K562 (cell line): ENCODE results near the gene AFF1. TPM values are rescaled to one million over a fixed set of nuclear protein-coding genes. Genes with fewer than 3 reads are reported as not detected.

Experiments used
- ATF1 ChIP-seq, 2 experiments: fragments of 450-650 bp in 1 of 2; IDR thresholded peaks; 2 replicates each; pipeline ENCODE4 v1.6.1; 2016; ENCODE audit warnings: missing compliant biosample characterization in 1 of 2, missing genetic modification characterization in 1 of 2
- BHLHE40 ChIP-seq: IDR thresholded peaks from 2 replicates; pipeline ENCODE4 v1.6.1; 2011; ENCODE audit warnings: low read length, improper control_type of control experiment
- CBFA2T3 ChIP-seq: fragments of 450-650 bp; IDR thresholded peaks from 2 replicates; pipeline ENCODE4 v1.6.1; 2017
- CBX3 ChIP-seq, 2 experiments: IDR thresholded peaks; 1 replicate in 1 of 2; 2 replicates in 1 of 2; pipeline ENCODE4 v1.6.1; 2012; ENCODE audit warnings: inconsistent platforms in 2 of 2, low read length in 2 of 2, borderline replicate concordance in 1 of 2, control low read depth in 1 of 2
- ESRRA ChIP-seq: fragments of 450-650 bp; IDR thresholded peaks from 2 replicates; pipeline ENCODE4 v1.6.1; 2014; ENCODE audit warnings: low read depth, mild to moderate bottlenecking, moderate library complexity, borderline replicate concordance
- FOXK1 ChIP-seq: sonication (generic); formaldehyde crosslinking; IDR thresholded peaks from 2 replicates; pipeline ENCODE4 v1.8.0; 2022; ENCODE audit warnings: missing genetic modification reagents, mild to moderate bottlenecking, borderline replicate concordance
- GATAD2A ChIP-seq: fragments of 450-650 bp; IDR thresholded peaks from 2 replicates; pipeline ENCODE4 v1.6.1; 2017
- HCFC1 ChIP-seq: IDR thresholded peaks from 2 replicates; pipeline ENCODE4 v1.6.1; 2012; ENCODE audit warnings: low read depth, low read length, improper control_type of control experiment
- KDM2B ChIP-seq: fragments of 250-450 bp; sonication (Bioruptor Pico); IDR thresholded peaks from 2 replicates; pipeline ENCODE4 v1.8.0; 2021; ENCODE audit warnings: mild to moderate bottlenecking, moderate library complexity
- MNT ChIP-seq, 2 experiments: fragments of 450-650 bp; conservative IDR thresholded peaks; 2 replicates each; pipeline ENCODE4 v1.6.1; 2017; ENCODE audit warnings: mild to moderate bottlenecking in 2 of 2, moderate library complexity in 2 of 2
- MTA2 ChIP-seq: fragments of 450-650 bp; IDR thresholded peaks from 2 replicates; pipeline ENCODE4 v1.6.1; 2016; ENCODE audit warnings: low read depth
- NCOA6 ChIP-seq: fragments of 450-650 bp; IDR thresholded peaks from 2 replicates; pipeline ENCODE4 v1.6.1; 2017; ENCODE audit warnings: mild to moderate bottlenecking
- PHB ChIP-seq: fragments of 250-450 bp; sonication (Bioruptor Pico); IDR thresholded peaks from 2 replicates; pipeline ENCODE4 v1.5.0; 2021
- POLR2H ChIP-seq: IDR thresholded peaks from 2 replicates; pipeline ENCODE4 v1.6.1; 2016; ENCODE audit warnings: missing genetic modification characterization, low read depth, mild to moderate bottlenecking, control low read depth, missing compliant biosample characterization, moderate library complexity
- SOX6 ChIP-seq: fragments of 450-650 bp; IDR thresholded peaks from 2 replicates; pipeline ENCODE4 v1.6.1; 2014; ENCODE audit warnings: mild to moderate bottlenecking
- SREBF1 ChIP-seq: fragments of 150-350 bp; IDR thresholded peaks from 2 replicates; pipeline ENCODE4 v1.6.1; 2014; ENCODE audit warnings: antibody characterized with exemption, low read depth, low read length, borderline replicate concordance
- ZBTB40 ChIP-seq, 2 experiments: fragments of 450-650 bp in 1 of 2; sonication (generic) in 1 of 2; formaldehyde crosslinking in 1 of 2; IDR thresholded peaks; 2 replicates each; pipeline versions ENCODE4 v1.7.1 to v1.9.0; 2016 to 2022; ENCODE audit warnings: inconsistent platforms in 1 of 2, mild to moderate bottlenecking in 1 of 2, missing genetic modification reagents in 1 of 2
- polyA plus RNA-seq, 8 experiments: library from polyadenylated mRNA; depleted of rRNA in 4 of 8; stranded (reverse) in 5 of 8; unstranded in 3 of 8; fragments of >200 nt; fragmentation: Nextera tagmentation in 2 of 8; fragmentation: Illumina TruSeq in 1 of 8; extraction: Ambion mirVana in 2 of 8; extraction: Trizol in 1 of 8; gene quantifications; 2 replicates each; pipeline versions ENCODE4 v1.2.1 to v1.2.3, GENCODE V29; 2011 to 2014; ENCODE audit warnings: inconsistent platforms in 1 of 8, missing spikeins in 1 of 8
- total RNA-seq, 7 experiments: library from RNA; depleted of rRNA in 6 of 7; stranded (reverse); fragments of >200 nt in 6 of 7; fragmentation: Illumina TruSeq in 2 of 7; extraction: Trizol in 2 of 7; gene quantifications; 2 replicates each; pipeline versions ENCODE4 v1.2.1 to v1.2.3, GENCODE V29; 2011 to 2021; ENCODE audit warnings: low replicate concordance in 1 of 7

The AFF1 gene
- total and polyA plus RNA-seq, 9 of the 15 experiments (the other 6 are each of a cell fraction or from before 2014, with no cell fraction given), result 4.1 to 47.5 (median 17.2) TPM

GRCh38 chr4:86934771-86935565, at the start of gene AFF1 (continued):
- TF ChIP-seq PHB (CRISPR knock-in tag) (no peak), POLR2H (tag) (peak; percentile 67; the same call in 1 of the 2 replicates), HCFC1 (peak; percentile 45; the same call in 1 of the 2 replicates), SOX6 (no peak), CBX3 (IDR thresholded peaks at IDR 0.05; ENCODE audit: borderline replicate concordance in 1 of 2, low read length in 2 of 2) (peak in 1 of 2 experiments; percentile 63; a peak in 1 of 3 replicates), BHLHE40 (peak; percentile 47), ESRRA (peak; percentile 83), MTA2 (no peak), ZBTB40 (IDR thresholded peaks at IDR 0.05) (peak; percentile 35; the same call in 1 of the 2 replicates), ZBTB40 (CRISPR knock-in tag; IDR thresholded peaks at IDR 0.05) (no peak), CBFA2T3 (no peak; the same call in 1 of the 2 replicates), ATF1 (CRISPR knock-in tag; IDR thresholded peaks at IDR 0.05) (no peak), ATF1 (tag; IDR thresholded peaks at IDR 0.05) (no peak), NCOA6 (peak; percentile 75), KDM2B (peak; percentile 23; the same call in 1 of the 2 replicates), MNT (conservative IDR thresholded peaks at IDR 0.05) (peak in 1 of 2 experiments; percentile 62; a peak in 1 of 4 replicates), FOXK1 (CRISPR knock-in tag) (peak; percentile 87), GATAD2A (no peak), SREBF1 (no peak)
